Activated CD8-positive, alpha-beta memory T cell treated with anti-CD3 and anti-CD28 coated beads for 24 hours (primary cell): ENCODE results near the gene LMF2.

Experiments
- DNase-seq: peaks from one replicate; pipeline ENCODE4 v3.0.0-alpha.2; 2020

LMF2 gene

GRCh38 chr22:50460938-50461337, 46.6 kb downstream of the LMF2 start:
- DNase-seq: no peak

- no peak for DNase-seq
These were observed 47.9 kb downstream of the LMF2 start for GRCh38 chr22:50459496-50460140.

- DNase-seq: no peak
These were observed 48.5 kb downstream of the LMF2 start for GRCh38 chr22:50459016-50459415.

- no peak for DNase-seq
These were observed 50.9 kb downstream of the LMF2 start for GRCh38 chr22:50456466-50457234.

- DNase-seq: no peak
These were observed 51.5 kb downstream of the LMF2 start for GRCh38 chr22:50456026-50456425.

GRCh38 chr22:50455201-50455600, 52.3 kb downstream of the LMF2 start:
- DNase-seq: no peak

- DNase-seq: no peak
These were observed 52.9 kb downstream of the LMF2 start for GRCh38 chr22:50454556-50455075.
